HG03135 (cell line): ENCODE results near the gene DEXI.

Experiments
- ATAC-seq: cut with Tn5 transposase; IDR thresholded peaks from one replicate; pipeline ENCODE4 v1.9.1; 2021; ENCODE audit warnings: mild to moderate bottlenecking, moderate library complexity; ENCODE audit not compliant: unreplicated experiment

The DEXI gene

DNA sequence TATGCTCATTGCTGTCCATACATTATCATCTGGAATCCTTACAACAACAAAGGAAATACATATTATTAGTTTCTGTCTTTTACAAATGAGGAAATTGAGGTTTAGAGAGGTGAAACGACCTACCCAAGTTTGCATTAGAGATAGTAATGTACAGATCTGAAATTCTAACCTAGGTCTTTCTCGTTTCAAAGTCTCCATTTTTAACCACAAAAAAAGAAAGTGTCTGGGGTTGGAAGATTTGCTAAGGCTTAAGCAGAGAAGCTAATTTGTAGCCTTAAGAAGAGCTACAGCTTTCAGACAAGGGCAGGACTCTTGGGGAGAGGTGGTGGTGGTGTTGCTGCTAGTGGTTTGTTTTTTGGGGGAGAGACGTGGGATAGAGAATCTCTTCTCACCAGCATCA lies 46.1 kb downstream of the DEXI start:
- ATAC-seq = no peak

DNA sequence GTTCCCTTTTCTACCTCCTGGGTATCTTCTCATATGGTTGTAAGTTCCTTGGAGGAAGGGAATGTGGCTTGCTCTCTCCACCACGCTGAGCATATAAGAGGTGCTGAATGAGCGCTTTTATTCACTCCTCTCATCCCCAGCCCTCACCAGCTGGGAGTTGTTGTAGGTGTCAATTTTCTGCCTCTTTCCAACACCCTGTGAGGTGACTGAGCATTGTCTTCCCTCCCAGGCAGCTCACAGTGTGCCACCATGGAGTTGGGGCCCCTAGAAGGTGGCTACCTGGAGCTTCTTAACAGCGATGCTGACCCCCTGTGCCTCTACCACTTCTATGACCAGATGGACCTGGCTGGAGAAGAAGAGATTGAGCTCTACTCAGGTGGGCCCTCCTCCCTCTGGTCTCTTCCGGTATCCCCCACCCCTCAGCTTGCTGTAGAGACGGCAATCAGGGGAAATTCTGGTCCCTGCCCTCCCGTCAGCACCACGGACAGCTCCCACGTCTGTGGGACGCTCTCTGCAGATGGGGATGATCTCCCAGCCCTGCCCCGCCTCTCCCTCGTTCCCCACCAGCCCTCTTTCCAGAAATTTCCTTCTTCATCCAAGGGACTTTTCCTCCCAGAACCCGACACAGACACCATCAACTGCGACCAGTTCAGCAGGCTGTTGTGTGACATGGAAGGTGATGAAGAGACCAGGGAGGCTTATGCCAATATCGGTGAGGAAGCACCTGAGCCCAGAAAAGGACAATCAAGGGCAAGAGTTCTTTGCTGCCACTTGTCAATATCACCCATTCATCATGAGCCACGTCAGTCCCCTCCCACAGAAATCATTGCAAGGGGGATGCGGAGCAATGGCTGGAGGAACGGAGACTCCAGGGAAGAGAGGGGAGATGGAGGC lies 47.0 kb downstream of the DEXI start:
- no peak for ATAC-seq

DNA sequence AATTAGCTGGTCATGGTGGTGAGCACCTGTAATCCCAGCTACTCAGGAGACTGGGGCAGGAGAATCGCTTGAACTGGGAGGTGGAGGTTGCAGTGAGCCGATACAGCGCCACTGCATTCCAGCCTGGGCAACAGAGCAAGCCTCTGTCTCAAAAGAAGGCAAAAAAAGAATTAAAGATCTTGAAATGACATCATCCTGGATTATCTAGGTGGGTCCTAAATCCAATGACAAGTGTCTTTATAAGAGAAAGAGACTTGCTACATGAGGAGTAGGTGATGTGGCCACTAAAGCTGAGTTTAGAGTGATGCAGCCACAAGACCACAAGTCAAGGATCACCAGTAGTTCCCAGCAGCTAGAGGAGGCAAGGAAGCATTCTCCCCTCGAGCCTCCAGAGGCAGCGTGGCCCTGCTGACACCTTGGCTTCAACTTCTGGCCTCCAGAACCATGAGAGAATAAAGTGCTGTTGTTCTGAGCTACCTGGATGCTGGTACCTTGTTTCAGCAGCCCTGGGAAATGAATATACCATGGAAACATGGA lies 49.4 kb downstream of the DEXI start:
- no peak for ATAC-seq

DNA sequence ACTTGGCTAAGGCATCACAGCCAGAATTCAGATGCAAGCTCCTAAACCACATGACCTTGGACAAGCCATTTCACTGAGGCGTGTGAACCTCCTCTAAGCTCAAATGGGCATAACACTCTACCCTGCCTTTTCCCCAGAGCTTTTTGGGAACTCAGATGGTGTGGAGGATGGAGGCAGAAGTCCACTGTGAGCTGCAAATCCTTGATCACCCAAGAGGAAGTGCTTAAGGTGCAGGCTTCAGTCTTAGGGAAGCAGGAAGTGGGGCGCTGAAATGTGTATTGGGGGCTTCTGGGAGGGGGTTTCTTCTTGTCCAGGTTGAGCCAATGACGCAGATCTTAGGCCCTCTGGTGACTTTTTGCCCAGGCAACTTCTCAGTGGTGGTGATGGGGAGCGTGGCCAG lies 52.4 kb downstream of the DEXI start:
- ATAC-seq = no peak

DNA sequence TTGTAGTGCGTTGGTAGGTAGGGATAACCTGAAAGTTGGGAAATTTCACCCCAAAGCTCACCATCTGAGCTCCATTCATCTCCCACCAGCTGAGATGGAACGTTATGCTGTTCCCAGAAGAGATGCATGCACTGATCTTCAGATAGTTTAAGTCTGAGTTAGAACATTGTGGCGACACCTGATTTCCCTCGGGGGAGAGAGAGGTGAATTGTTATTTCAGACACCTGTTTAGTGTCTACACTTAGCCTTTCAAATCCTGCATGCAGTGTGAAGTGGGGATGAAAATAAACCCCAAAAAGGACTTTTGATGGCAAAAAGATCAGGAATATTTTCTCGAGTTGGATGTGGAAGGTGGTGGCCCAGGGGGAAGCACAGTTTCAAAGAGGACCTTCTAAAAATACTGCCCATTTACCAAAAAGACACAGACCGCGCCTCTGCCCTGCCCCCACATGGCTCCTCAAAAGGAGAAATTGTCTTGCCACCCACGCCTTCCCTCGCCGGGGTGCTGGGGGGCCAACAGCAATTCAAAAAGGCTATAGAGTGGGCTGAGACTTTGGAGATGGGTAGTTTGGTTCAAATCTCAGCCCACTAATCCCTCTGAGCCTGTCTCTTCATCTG lies 53.8 kb downstream of the DEXI start:
- ATAC-seq = no peak

DNA sequence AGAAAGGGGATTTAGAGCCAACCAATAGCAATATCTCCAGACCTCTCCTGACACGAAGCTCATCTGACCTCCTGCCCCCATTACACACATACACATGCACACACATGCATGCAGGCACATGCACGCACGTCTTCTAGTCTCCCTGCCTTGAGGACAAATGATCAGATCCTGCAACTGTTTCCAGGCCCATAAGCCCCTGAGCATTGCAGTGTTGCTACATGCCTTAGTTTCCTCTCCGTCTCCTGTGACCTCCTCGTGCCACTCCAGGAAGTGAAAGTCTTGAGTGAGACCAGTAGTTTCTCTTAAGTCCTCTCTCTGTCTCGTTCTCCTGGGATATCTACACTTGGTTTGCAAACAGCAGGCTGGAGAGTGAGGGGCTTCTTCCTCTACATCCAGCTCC lies 57.0 kb downstream of the DEXI start:
- ATAC-seq = no peak

DNA sequence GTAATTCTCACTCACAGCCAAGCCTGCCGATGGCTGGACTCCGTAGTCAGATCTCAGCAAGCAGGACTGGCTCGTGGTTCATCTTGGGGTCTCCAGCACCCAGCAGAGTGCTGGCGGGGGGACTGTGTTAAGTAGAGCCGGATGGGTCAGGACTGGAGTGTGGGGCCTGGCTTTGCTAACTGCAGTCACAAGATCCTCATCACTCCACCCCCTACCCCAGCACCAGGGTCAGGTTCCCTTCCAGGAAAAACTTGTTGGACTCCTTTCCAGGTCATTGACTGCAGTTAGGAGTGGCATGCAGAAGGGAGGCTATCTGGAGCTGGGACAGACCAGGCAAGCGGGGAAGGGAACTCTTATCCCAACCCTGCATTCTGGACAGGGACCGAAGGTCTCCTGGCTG lies 59.3 kb downstream of the DEXI start:
- ATAC-seq = no peak

DNA sequence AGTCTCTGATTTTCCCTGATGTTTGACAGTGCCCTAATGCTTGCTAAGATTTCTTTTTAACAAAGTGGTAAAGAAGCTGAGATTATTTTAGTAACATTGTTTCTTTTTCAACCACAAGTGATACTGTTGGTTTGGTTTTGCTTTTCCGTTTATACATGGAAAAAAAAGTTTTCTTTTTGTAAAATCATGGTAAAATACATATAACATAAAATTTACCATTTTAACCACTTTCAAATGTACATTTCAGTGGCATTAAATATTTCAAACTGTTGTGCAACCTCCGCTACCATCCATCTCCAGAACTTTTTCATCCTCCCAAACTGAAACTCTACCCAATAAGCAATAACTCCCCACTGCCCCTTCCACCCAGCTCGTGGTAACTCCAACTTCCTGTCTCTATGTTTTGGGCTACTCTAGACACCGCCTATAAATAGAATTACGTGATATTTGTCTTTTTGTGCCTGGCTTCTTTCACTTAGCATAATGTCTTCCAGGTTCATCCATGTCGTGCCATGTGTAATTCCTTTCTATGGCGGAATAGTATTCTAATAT lies 60.7 kb downstream of the DEXI start:
- no peak for ATAC-seq

DNA sequence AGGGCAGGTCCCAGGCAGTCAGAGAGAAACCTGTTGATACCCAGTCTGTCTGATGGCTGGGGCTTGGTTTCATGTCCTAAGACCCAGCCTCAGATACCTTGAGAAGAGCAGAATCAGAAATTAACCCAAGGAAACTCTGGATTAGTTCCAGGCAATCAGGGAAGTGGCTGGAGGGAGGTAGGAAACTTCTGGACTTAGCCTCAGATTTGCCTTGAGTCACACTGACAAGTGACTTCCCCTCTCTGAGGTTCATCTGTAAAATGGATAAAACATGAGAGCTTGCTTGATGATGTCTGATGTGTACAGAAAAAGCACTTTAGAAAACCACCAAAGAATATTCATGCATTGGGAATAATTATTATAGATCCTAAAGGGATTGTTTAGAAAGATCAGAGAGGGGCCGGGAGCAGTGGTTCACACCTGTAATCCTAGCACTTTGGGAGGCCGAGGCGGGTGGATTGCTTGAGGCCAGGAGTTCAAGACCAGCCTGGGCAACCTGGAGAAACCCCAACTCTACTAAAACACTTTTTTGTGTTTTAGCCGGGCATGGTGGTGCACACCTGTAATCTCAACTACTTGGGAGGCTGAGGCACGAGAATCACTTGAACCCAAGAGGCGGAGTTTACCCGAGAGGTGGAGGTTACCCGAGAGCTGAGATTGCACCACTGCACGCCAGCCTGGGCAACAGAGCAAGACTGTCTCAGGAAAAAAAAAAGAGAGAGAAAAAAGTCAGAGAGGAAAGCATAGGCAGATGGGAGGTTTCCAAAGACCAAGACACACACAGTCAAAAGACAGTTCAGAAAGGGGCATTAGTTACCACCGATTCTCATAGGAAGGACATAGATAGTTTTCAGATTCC lies 61.4 kb downstream of the DEXI start:
- ATAC-seq = no peak

DNA sequence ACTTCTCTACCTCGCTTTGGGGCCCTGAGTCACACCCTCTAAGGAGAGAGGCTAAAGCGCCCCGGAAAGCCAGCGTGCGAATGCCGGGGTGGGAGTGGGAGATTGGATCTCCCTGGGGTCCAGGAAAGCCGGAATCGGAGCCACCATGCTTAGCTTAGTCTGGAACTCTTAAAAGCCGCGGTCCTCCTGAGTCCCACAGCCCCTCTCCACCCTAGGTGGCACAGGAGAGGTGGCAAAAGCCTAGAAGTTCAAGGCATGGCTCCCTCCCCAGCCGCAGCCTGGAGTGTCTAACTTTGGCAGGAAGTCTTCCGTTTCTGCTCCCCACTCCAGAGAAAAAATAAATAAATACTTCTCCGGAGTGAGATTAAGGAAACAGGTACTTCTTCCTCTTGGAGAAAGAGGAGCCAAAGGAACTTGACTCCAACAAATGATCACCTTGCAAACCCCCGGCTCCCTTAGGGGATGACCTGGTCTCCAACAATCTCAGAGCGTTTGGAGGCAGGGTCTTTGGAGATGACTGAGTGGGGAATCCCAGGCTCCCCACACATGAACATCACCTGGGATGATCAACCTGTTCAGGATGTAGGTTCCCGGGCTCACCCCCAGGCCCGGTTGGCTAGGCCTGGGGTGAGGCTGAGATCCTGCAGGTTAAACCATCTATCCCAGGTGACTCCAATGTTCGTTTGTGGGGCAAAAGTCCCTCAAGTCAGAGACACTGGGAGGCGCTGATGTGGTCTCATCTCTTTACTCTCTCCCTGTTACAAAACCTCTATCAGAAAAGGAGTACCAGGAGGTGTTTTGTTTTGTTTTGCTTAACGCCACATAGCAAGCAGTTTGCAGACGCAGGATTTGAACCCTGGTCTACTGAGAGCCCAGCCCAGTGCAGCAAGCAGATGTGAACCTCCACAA lies 62.3 kb downstream of the DEXI start:
- no peak for ATAC-seq
